ENCODE data around the gene CUL4B.

- TF ChIP-seq POLR2A (IDR thresholded peaks at IDR 0.05; ENCODE audit: extremely low read depth, insufficient read length): no peak
- no peak for TF ChIP-seq CTCF (IDR thresholded peaks at IDR 0.05; ENCODE audit: low read depth, low read length)
Measured at GRCh38 chrX:120564925-120565324, 4.2 kb upstream of the CUL4B start.

Data from NB4 (cell line).